GM23338 (cell line): ENCODE measurements around the gene MIB2. TPM values are rescaled to one million over a fixed set of nuclear protein-coding genes. Genes with fewer than 3 reads are reported as not detected.

Experiments used
- ATAC-seq: fragments of 200-7000 bp; cut with Tn5 transposase; 3 replicates; pipeline ENCODE4 v1.9.1; 2020
- DNase-seq: peaks from one replicate; pipeline ENCODE4 v3.0.0-alpha.2; 2015; ENCODE audit warnings: low spot score
- H2AFZ ChIP-seq: fragments of 200-600 bp; sonication (generic); 2 replicates; pipeline ENCODE4 v1.8.0; 2016; ENCODE audit warnings: antibody characterized with exemption, mild to moderate bottlenecking, moderate library complexity
- H3F3A ChIP-seq: fragments of 200-600 bp; sonication (generic); replicated peaks from 2 replicates; pipeline ENCODE4 v1.8.0; 2017; ENCODE audit warnings: antibody characterized with exemption, mixed run types, low read depth
- H3K27ac ChIP-seq: fragments of 200-600 bp; sonication (generic); 2 replicates; pipeline ENCODE4 v1.6.1; 2016; ENCODE audit warnings: low read depth
- H3K27me3 ChIP-seq: fragments of 200-600 bp; sonication (generic); 2 replicates; pipeline ENCODE4 v1.8.0; 2016; ENCODE audit warnings: mild to moderate bottlenecking, mixed run types, moderate library complexity; ENCODE audit not compliant: insufficient read depth
- H3K36me3 ChIP-seq: fragments of 200-600 bp; sonication (generic); 2 replicates; pipeline ENCODE4 v1.8.0; 2016; ENCODE audit warnings: mild to moderate bottlenecking; ENCODE audit not compliant: insufficient read depth
- H3K4me1 ChIP-seq: fragments of 200-600 bp; sonication (generic); 2 replicates; pipeline ENCODE4 v1.8.0; 2016; ENCODE audit warnings: mild to moderate bottlenecking, moderate library complexity; ENCODE audit not compliant: insufficient read depth
- H3K4me2 ChIP-seq: fragments of 200-600 bp; sonication (generic); 2 replicates; pipeline ENCODE4 v1.7.1; 2017; ENCODE audit warnings: mixed run types
- H3K4me3 ChIP-seq: fragments of 200-600 bp; sonication (generic); 2 replicates; pipeline ENCODE4 v1.6.1; 2016; ENCODE audit warnings: mixed run types
- H3K79me2 ChIP-seq: fragments of 200-600 bp; sonication (generic); replicated peaks from 2 replicates; pipeline ENCODE4 v1.8.0; 2017; ENCODE audit warnings: mild to moderate bottlenecking; ENCODE audit not compliant: insufficient read depth
- H3K9me2 ChIP-seq: fragments of 200-600 bp; sonication (generic); 2 replicates; pipeline ENCODE4 v1.8.0; 2017; ENCODE audit not compliant: insufficient read depth
- H4K20me1 ChIP-seq: fragments of 200-600 bp; sonication (generic); replicated peaks from 2 replicates; pipeline ENCODE4 v1.8.0; 2017; ENCODE audit warnings: mild to moderate bottlenecking; ENCODE audit not compliant: insufficient read depth
- H3K27ac Mint-ChIP-seq: 2 replicates; pipeline ENCODE4 v1.8.0; 2020; ENCODE audit warnings: inconsistent platforms, mild to moderate bottlenecking, moderate library complexity, mixed read lengths
- H3K27me3 Mint-ChIP-seq: 3 replicates; pipeline ENCODE4 v1.8.0; 2022; ENCODE audit warnings: low read depth, mild to moderate bottlenecking, moderate library complexity, mixed read lengths, inconsistent platforms; ENCODE audit not compliant: insufficient read depth, poor library complexity
- H3K36me3 Mint-ChIP-seq: 3 replicates; pipeline ENCODE4 v1.8.0; 2021; ENCODE audit warnings: low read depth, mild to moderate bottlenecking, inconsistent platforms, moderate library complexity, mixed read lengths
- H3K4me1 Mint-ChIP-seq: 3 replicates; pipeline ENCODE4 v1.8.0; 2020; ENCODE audit warnings: mild to moderate bottlenecking, inconsistent platforms, mixed read lengths
- H3K4me3 Mint-ChIP-seq: 3 replicates; pipeline ENCODE4 v1.8.0; 2021; ENCODE audit warnings: moderate library complexity, mild to moderate bottlenecking, inconsistent platforms, mixed read lengths
- H3K9me3 Mint-ChIP-seq: 3 replicates; pipeline ENCODE4 v1.8.0; 2020; ENCODE audit warnings: moderate library complexity, mild to moderate bottlenecking, inconsistent platforms, mixed read lengths
- CTCF ChIP-seq, 2 experiments: fragments of 200-600 bp in 1 of 2; sonication (generic) in 1 of 2; conservative IDR thresholded peaks; 2 replicates each; pipeline versions ENCODE4 v1.5.1 to v1.6.1; 2016 to 2017; ENCODE audit warnings: antibody characterized with exemption in 2 of 2, low read depth in 2 of 2, mild to moderate bottlenecking in 2 of 2, moderate library complexity in 1 of 2
- JUNB ChIP-seq: IDR thresholded peaks from one replicate; pipeline ENCODE4 v1.6.1; 2016; ENCODE audit warnings: antibody characterized with exemption; ENCODE audit not compliant: unreplicated experiment
- POLR2AphosphoS5 ChIP-seq: IDR thresholded peaks from 2 replicates; pipeline ENCODE4 v1.6.1; 2016; ENCODE audit warnings: antibody characterized with exemption, low read depth
- polyA plus RNA-seq: library from polyadenylated mRNA; unstranded; fragments of >200 nt; fragmentation: Nextera tagmentation; extraction: Ambion mirVana; gene quantifications from 2 replicates; pipeline ENCODE4 v1.2.1, GENCODE V29; 2016
- total RNA-seq: library from RNA; depleted of rRNA; stranded (reverse); fragments of >200 nt; shearing (Covaris generic); gene quantifications from 2 replicates; pipeline ENCODE4 v1.2.3, GENCODE V29; 2014
- TF ChIP-seq, protein P1 (sequence below): fragments of 250-450 bp; sonication (Bioruptor Pico); IDR thresholded peaks from 2 replicates; pipeline ENCODE4 v1.5.0; 2020; ENCODE audit warnings: mild to moderate bottlenecking, moderate library complexity

MIB2 gene
- total and polyA plus RNA-seq, 2 experiments from 2014 or later, result 82.6 to 104 TPM

- peak overlapping the region; percentile 72; the same call in 1 of the 2 replicates for H3K27ac ChIP-seq
- no peaks in the 10 kb centered on the region for H3K9me2 ChIP-seq
- DNase-seq (no peak), ATAC-seq (no peak)
- peak overlapping the region; percentile 96 for H3K4me3 ChIP-seq
- no peaks in the 10 kb centered on the region for H3K36me3 ChIP-seq
- H3K27ac Mint-ChIP-seq, result peak overlapping the region; percentile 91
- peaks cover 19% of the 10 kb centered on the region for H3K4me1 Mint-ChIP-seq
- peaks cover 14% of the 10 kb centered on the region for H3K27me3 Mint-ChIP-seq
- H3K4me1 ChIP-seq, result peaks cover 6% of the 10 kb centered on the region; the same call in 1 of the 2 replicates
- H3K27me3 ChIP-seq, result no peaks in the 10 kb centered on the region
- H4K20me1 ChIP-seq, result peaks cover 11% of the 10 kb centered on the region
- no peak for TF ChIP-seq JUNB
- TF ChIP-seq, protein P1, sequence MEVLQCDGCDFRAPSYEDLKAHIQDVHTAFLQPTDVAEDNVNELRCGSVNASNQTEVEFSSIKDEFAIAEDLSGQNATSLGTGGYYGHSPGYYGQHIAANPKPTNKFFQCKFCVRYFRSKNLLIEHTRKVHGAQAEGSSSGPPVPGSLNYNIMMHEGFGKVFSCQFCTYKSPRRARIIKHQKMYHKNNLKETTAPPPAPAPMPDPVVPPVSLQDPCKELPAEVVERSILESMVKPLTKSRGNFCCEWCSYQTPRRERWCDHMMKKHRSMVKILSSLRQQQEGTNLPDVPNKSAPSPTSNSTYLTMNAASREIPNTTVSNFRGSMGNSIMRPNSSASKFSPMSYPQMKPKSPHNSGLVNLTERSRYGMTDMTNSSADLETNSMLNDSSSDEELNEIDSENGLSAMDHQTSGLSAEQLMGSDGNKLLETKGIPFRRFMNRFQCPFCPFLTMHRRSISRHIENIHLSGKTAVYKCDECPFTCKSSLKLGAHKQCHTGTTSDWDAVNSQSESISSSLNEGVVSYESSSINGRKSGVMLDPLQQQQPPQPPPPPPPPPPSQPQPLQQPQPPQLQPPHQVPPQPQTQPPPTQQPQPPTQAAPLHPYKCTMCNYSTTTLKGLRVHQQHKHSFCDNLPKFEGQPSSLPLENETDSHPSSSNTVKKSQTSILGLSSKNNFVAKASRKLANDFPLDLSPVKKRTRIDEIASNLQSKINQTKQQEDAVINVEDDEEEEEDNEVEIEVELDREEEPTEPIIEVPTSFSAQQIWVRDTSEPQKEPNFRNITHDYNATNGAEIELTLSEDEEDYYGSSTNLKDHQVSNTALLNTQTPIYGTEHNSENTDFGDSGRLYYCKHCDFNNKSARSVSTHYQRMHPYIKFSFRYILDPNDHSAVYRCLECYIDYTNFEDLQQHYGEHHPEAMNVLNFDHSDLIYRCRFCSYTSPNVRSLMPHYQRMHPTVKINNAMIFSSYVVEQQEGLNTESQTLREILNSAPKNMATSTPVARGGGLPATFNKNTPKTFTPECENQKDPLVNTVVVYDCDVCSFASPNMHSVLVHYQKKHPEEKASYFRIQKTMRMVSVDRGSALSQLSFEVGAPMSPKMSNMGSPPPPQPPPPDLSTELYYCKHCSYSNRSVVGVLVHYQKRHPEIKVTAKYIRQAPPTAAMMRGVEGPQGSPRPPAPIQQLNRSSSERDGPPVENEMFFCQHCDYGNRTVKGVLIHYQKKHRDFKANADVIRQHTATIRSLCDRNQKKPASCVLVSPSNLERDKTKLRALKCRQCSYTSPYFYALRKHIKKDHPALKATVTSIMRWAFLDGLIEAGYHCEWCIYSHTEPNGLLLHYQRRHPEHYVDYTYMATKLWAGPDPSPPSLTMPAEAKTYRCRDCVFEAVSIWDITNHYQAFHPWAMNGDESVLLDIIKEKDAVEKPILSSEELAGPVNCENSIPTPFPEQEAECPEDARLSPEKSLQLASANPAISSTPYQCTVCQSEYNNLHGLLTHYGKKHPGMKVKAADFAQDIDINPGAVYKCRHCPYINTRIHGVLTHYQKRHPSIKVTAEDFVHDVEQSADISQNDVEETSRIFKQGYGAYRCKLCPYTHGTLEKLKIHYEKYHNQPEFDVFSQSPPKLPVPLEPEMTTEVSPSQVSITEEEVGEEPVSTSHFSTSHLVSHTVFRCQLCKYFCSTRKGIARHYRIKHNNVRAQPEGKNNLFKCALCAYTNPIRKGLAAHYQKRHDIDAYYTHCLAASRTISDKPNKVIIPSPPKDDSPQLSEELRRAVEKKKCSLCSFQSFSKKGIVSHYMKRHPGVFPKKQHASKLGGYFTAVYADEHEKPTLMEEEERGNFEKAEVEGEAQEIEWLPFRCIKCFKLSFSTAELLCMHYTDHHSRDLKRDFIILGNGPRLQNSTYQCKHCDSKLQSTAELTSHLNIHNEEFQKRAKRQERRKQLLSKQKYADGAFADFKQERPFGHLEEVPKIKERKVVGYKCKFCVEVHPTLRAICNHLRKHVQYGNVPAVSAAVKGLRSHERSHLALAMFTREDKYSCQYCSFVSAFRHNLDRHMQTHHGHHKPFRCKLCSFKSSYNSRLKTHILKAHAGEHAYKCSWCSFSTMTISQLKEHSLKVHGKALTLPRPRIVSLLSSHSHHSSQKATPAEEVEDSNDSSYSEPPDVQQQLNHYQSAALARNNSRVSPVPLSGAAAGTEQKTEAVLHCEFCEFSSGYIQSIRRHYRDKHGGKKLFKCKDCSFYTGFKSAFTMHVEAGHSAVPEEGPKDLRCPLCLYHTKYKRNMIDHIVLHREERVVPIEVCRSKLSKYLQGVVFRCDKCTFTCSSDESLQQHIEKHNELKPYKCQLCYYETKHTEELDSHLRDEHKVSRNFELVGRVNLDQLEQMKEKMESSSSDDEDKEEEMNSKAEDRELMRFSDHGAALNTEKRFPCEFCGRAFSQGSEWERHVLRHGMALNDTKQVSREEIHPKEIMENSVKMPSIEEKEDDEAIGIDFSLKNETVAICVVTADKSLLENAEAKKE, result no peak
- no peak for TF ChIP-seq CTCF (conservative IDR thresholded peaks at IDR 0.05; ENCODE audit: low read depth in 2 of 2)
- TF ChIP-seq POLR2AphosphoS5, result no peak
- H2AFZ ChIP-seq, result 0 out of 2 replicates have a peak overlapping the region, but pooled peaks have one; percentile 77
- no peaks in the 10 kb centered on the region for H3K9me3 Mint-ChIP-seq
- H3K4me2 ChIP-seq, result peak overlapping the region; percentile 90
- H3F3A ChIP-seq, result peaks cover 11% of the 10 kb centered on the region; the same call in 1 of the 2 replicates
- H3K36me3 Mint-ChIP-seq, result peaks cover 2% of the 10 kb centered on the region; the same call in 2 of the 3 replicates
- peak overlapping the region; percentile 95 for H3K4me3 Mint-ChIP-seq
- peaks cover 16% of the 10 kb centered on the region; the same call in 1 of the 2 replicates for H3K79me2 ChIP-seq
Observed at GRCh38 chr1:1614954-1615255, 395 bp upstream of the MIB2 start.
